Panc1 (cell line): ENCODE data around the gene ST7L.

Source experiments
- POLR2AphosphoS5 ChIP-seq: IDR thresholded peaks from 2 replicates; pipeline ENCODE4 v1.6.1; 2012; ENCODE audit warnings: mild to moderate bottlenecking, low read depth, low read length, moderate library complexity
- SIN3A ChIP-seq: IDR thresholded peaks from 2 replicates; pipeline ENCODE4 v1.6.1; 2012; ENCODE audit warnings: low read depth, mild to moderate bottlenecking, low read length, moderate library complexity, borderline replicate concordance; ENCODE audit not compliant: insufficient read depth
- TF ChIP-seq, protein P1 (sequence below): fragments of 450-650 bp; IDR thresholded peaks from 2 replicates; pipeline ENCODE4 v1.5.1; 2017; ENCODE audit warnings: mild to moderate bottlenecking
- TF ChIP-seq, protein P2 (sequence below), 2 experiments: IDR thresholded peaks; 2 replicates each; pipeline ENCODE4 v1.6.1; 2011 to 2012; ENCODE audit warnings: low read depth in 2 of 2, control low read depth in 1 of 2, low read length in 1 of 2, mild to moderate bottlenecking in 1 of 2, moderate library complexity in 1 of 2; ENCODE audit not compliant: insufficient read depth in 1 of 2

DNA sequence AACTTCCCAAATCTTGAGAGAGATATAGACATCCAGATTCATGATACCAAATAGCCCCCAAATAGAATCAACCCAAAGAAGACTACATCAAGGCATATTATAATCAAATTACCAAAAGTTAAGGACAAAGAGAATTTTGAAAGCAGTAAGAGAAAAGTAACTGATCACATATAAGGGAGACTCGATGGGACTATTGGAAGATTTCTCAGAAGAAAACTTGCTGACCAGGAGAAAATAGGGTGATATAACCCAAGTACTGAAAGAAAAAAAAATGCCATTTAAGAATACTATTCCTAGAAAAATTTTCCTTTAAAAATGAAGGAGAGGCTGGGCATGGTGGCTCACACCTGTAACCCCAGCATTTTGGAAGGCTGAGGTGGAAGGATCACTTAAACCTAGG is 140.6 kb downstream of the ST7L start:
- TF ChIP-seq, protein P1, sequence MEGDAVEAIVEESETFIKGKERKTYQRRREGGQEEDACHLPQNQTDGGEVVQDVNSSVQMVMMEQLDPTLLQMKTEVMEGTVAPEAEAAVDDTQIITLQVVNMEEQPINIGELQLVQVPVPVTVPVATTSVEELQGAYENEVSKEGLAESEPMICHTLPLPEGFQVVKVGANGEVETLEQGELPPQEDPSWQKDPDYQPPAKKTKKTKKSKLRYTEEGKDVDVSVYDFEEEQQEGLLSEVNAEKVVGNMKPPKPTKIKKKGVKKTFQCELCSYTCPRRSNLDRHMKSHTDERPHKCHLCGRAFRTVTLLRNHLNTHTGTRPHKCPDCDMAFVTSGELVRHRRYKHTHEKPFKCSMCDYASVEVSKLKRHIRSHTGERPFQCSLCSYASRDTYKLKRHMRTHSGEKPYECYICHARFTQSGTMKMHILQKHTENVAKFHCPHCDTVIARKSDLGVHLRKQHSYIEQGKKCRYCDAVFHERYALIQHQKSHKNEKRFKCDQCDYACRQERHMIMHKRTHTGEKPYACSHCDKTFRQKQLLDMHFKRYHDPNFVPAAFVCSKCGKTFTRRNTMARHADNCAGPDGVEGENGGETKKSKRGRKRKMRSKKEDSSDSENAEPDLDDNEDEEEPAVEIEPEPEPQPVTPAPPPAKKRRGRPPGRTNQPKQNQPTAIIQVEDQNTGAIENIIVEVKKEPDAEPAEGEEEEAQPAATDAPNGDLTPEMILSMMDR, result no peak
- TF ChIP-seq POLR2AphosphoS5, result no peak
- no peak for TF ChIP-seq SIN3A
- TF ChIP-seq, protein P2, sequence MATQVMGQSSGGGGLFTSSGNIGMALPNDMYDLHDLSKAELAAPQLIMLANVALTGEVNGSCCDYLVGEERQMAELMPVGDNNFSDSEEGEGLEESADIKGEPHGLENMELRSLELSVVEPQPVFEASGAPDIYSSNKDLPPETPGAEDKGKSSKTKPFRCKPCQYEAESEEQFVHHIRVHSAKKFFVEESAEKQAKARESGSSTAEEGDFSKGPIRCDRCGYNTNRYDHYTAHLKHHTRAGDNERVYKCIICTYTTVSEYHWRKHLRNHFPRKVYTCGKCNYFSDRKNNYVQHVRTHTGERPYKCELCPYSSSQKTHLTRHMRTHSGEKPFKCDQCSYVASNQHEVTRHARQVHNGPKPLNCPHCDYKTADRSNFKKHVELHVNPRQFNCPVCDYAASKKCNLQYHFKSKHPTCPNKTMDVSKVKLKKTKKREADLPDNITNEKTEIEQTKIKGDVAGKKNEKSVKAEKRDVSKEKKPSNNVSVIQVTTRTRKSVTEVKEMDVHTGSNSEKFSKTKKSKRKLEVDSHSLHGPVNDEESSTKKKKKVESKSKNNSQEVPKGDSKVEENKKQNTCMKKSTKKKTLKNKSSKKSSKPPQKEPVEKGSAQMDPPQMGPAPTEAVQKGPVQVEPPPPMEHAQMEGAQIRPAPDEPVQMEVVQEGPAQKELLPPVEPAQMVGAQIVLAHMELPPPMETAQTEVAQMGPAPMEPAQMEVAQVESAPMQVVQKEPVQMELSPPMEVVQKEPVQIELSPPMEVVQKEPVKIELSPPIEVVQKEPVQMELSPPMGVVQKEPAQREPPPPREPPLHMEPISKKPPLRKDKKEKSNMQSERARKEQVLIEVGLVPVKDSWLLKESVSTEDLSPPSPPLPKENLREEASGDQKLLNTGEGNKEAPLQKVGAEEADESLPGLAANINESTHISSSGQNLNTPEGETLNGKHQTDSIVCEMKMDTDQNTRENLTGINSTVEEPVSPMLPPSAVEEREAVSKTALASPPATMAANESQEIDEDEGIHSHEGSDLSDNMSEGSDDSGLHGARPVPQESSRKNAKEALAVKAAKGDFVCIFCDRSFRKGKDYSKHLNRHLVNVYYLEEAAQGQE (IDR thresholded peaks at IDR 0.05; ENCODE audit: insufficient read depth in 1 of 2, low read depth in 2 of 2, low read length in 1 of 2), result no peak
